DND-41 (cell line): Measurements from ENCODE around the gene ACOT13.
"Not testable (repeated sequence)": the region's sequence is repeated elsewhere in the genome, so short reads cannot be mapped to it uniquely, and the experiment has no call there.

Experiments used
- ATAC-seq: fragments of 200-7000 bp; cut with Tn5 transposase; 3 replicates; pipeline ENCODE4 v1.9.1; 2021; ENCODE audit warnings: low read depth; ENCODE audit not compliant: insufficient read depth
- DNase-seq: peaks from one replicate; pipeline ENCODE4 v3.0.0-alpha.2; 2020
- H2AFZ ChIP-seq: 2 replicates; pipeline ENCODE4 v1.6.0; 2012; ENCODE audit warnings: low read depth, low read length
- H3K27ac ChIP-seq: 2 replicates; pipeline ENCODE4 v1.5.1; 2012; ENCODE audit warnings: low read length, inconsistent platforms
- H3K27me3 ChIP-seq: fragments of 200-600 bp; sonication (generic); 2 replicates; pipeline ENCODE4 v1.6.0; 2012; ENCODE audit warnings: low read length, mild to moderate bottlenecking, inconsistent platforms; ENCODE audit not compliant: insufficient read depth, poor library complexity
- H3K36me3 ChIP-seq: 2 replicates; pipeline ENCODE4 v1.5.1; 2012; ENCODE audit warnings: low read length, inconsistent platforms; ENCODE audit not compliant: insufficient read depth
- H3K4me1 ChIP-seq: 2 replicates; pipeline ENCODE4 v1.5.1; 2012; ENCODE audit warnings: mild to moderate bottlenecking, low read length; ENCODE audit not compliant: insufficient read depth
- H3K4me2 ChIP-seq: 2 replicates; pipeline ENCODE4 v1.6.0; 2012; ENCODE audit warnings: mild to moderate bottlenecking, moderate library complexity, low read length, inconsistent platforms; ENCODE audit not compliant: insufficient read depth
- H3K4me3 ChIP-seq, 2 experiments: fragments of 200-600 bp in 1 of 2; shearing (Covaris generic) in 1 of 2; 2 replicates each; pipeline ENCODE4 v1.5.1; 2012 to 2016; ENCODE audit warnings: inconsistent platforms in 2 of 2, low read length in 2 of 2, mild to moderate bottlenecking in 2 of 2, low read depth in 1 of 2, moderate library complexity in 1 of 2
- H3K79me2 ChIP-seq: 2 replicates; pipeline ENCODE4 v1.6.0; 2012; ENCODE audit warnings: low read length, inconsistent platforms; ENCODE audit not compliant: insufficient read depth
- H3K9ac ChIP-seq: 2 replicates; pipeline ENCODE4 v1.6.0; 2012; ENCODE audit warnings: low read depth, mild to moderate bottlenecking, inconsistent platforms, low read length, moderate library complexity
- H3K9me3 ChIP-seq: 2 replicates; pipeline ENCODE4 v1.5.1; 2012; ENCODE audit warnings: low read length, moderate library complexity, mild to moderate bottlenecking, inconsistent platforms; ENCODE audit not compliant: insufficient read depth, severe bottlenecking
- H4K20me1 ChIP-seq: 2 replicates; pipeline ENCODE4 v1.6.0; 2012; ENCODE audit warnings: low read length; ENCODE audit not compliant: insufficient read depth
- CTCF ChIP-seq: IDR thresholded peaks from 2 replicates; pipeline ENCODE4 v1.5.1; 2012; ENCODE audit warnings: borderline replicate concordance, low read length, moderate library complexity, mild to moderate bottlenecking; ENCODE audit not compliant: poor library complexity, severe bottlenecking; ENCODE audit errors: extremely low read depth
- EZH2 ChIP-seq: IDR thresholded peaks from 3 replicates; pipeline ENCODE4 v1.6.1; 2012; ENCODE audit warnings: borderline replicate concordance, low read depth, mild to moderate bottlenecking, moderate library complexity, low read length, inconsistent platforms; ENCODE audit not compliant: severe bottlenecking

ACOT13 gene

GRCh38 chr6:24721461-24722215 lies 54.8 kb downstream of the ACOT13 start:
- peaks cover 39% of the 10 kb centered on the region for H3K4me1 ChIP-seq
- H3K4me2 ChIP-seq: peak overlapping the region; percentile 75
- TF ChIP-seq CTCF: no peak
- TF ChIP-seq EZH2: no peak
- peaks cover 30% of the 10 kb centered on the region for H4K20me1 ChIP-seq
- H3K27me3 ChIP-seq: no peaks in the 10 kb centered on the region
- no peak for DNase-seq
- H3K79me2 ChIP-seq: peaks cover 40% of the 10 kb centered on the region
- peaks cover 27% of the 10 kb centered on the region for H3K36me3 ChIP-seq
- peak overlapping the region; percentile 45 to 65 for H3K4me3 ChIP-seq
- H3K27ac ChIP-seq: peak overlapping the region; percentile 96
- peak; percentile 70 for ATAC-seq
- no peaks in the 10 kb centered on the region for H3K9me3 ChIP-seq
- peak overlapping the region; percentile 83 for H3K9ac ChIP-seq
- peak overlapping the region; percentile 73 for H2AFZ ChIP-seq

- no peak for ATAC-seq
- no peak for TF ChIP-seq EZH2
- TF ChIP-seq CTCF: no peak
Observed at GRCh38 chr6:24723270-24723669, 56.4 kb downstream of the ACOT13 start.

GRCh38 chr6:24730653-24731052 lies 63.8 kb downstream of the ACOT13 start:
- not testable (repeated sequence) for H3K4me1 ChIP-seq, H2AFZ ChIP-seq, H3K79me2 ChIP-seq, H3K27ac ChIP-seq, H3K36me3 ChIP-seq, DNase-seq, H3K27me3 ChIP-seq, ATAC-seq, H3K4me3 ChIP-seq, H3K9ac ChIP-seq, H3K4me2 ChIP-seq, H4K20me1 ChIP-seq
- peaks cover 16% of the 10 kb centered on the region for H3K9me3 ChIP-seq

More at GRCh38 chr6:24723270-24723669, 56.4 kb downstream of the ACOT13 start:
- no peak overlapping the region for H3K4me3 ChIP-seq
- H3K9me3 ChIP-seq: no peaks in the 10 kb centered on the region
- no peak overlapping the region for H3K9ac ChIP-seq
- H3K36me3 ChIP-seq: peaks cover 10% of the 10 kb centered on the region
- peaks cover 24% of the 10 kb centered on the region for H3K79me2 ChIP-seq
- no peak overlapping the region for H3K27ac ChIP-seq
- H3K4me1 ChIP-seq: peaks cover 22% of the 10 kb centered on the region
- H3K27me3 ChIP-seq: no peaks in the 10 kb centered on the region
- H4K20me1 ChIP-seq: peaks cover 15% of the 10 kb centered on the region
- H3K4me2 ChIP-seq: no peak overlapping the region
- no peak for DNase-seq
- H2AFZ ChIP-seq: no peak overlapping the region

- not testable (repeated sequence) for H2AFZ ChIP-seq, ATAC-seq
Observed at GRCh38 chr6:24731456-24732134, 64.7 kb downstream of the ACOT13 start.

More at GRCh38 chr6:24731456-24732134, 64.7 kb downstream of the ACOT13 start:
- not testable (repeated sequence) for H3K4me3 ChIP-seq, H3K9ac ChIP-seq, H3K27ac ChIP-seq, H3K27me3 ChIP-seq, H3K4me2 ChIP-seq, DNase-seq, H3K4me1 ChIP-seq, H3K79me2 ChIP-seq, H4K20me1 ChIP-seq, H3K36me3 ChIP-seq
- peaks cover 16% of the 10 kb centered on the region for H3K9me3 ChIP-seq
